ENCODE data around the gene COL17A1.

DNA sequence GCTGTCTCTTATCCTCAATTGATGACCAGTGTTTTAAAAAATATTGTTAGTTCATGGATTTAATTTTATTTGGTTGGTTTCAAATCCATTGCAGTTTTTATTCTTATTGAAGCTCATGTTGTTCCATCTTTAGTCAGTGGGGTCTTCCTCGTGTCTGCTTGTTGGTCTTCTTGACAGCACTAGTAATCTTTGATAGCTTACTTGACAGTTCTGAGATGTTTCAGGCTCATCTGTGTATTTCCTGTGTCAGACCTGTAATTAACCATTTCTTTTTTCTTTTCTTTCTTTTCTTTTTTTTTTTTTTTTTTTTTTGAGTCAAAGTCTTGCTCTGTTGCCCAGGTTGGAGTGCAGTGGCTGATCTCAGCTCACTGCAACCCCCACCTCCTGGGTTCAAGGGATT is 90.5 kb downstream of the COL17A1 start:
- TF ChIP-seq, protein P1, sequence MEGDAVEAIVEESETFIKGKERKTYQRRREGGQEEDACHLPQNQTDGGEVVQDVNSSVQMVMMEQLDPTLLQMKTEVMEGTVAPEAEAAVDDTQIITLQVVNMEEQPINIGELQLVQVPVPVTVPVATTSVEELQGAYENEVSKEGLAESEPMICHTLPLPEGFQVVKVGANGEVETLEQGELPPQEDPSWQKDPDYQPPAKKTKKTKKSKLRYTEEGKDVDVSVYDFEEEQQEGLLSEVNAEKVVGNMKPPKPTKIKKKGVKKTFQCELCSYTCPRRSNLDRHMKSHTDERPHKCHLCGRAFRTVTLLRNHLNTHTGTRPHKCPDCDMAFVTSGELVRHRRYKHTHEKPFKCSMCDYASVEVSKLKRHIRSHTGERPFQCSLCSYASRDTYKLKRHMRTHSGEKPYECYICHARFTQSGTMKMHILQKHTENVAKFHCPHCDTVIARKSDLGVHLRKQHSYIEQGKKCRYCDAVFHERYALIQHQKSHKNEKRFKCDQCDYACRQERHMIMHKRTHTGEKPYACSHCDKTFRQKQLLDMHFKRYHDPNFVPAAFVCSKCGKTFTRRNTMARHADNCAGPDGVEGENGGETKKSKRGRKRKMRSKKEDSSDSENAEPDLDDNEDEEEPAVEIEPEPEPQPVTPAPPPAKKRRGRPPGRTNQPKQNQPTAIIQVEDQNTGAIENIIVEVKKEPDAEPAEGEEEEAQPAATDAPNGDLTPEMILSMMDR (IDR thresholded peaks at IDR 0.05; ENCODE audit: low read length), result no peak
- TF ChIP-seq EZH2phosphoT487 (IDR thresholded peaks at IDR 0.05; ENCODE audit: low read length) (no peak), EZH2 (optimal IDR thresholded peaks at IDR 0.05; ENCODE audit: low read depth, low read length) (no peak)

All from MM.1S (cell line).